B cell (primary cell): ENCODE measurements around the gene HDAC6. TPM values are rescaled to one million over a fixed set of nuclear protein-coding genes. Genes with fewer than 3 reads are reported as not detected.

Source experiments
- ATAC-seq: fragments of 200-7000 bp; cut with Tn5 transposase; one replicate; pipeline ENCODE4 v1.10.0; 2021; ENCODE audit warnings: low read depth, mild to moderate bottlenecking, moderate number of reproducible peaks, moderate library complexity
- CTCF ChIA-PET: fragments of 350-600 bp; sonication (Branson Sonifier 250); formaldehyde crosslinking; loops from one replicate; lab custom pipeline; 2021; ENCODE audit warnings: antibody characterized with exemption, inconsistent platforms; lab: Charles Lee
- POLR2A ChIA-PET: fragments of 350-600 bp; sonication (Branson Sonifier 250); formaldehyde crosslinking; loops from one replicate; lab custom pipeline; 2021; ENCODE audit warnings: antibody characterized with exemption; lab: Charles Lee
- DNase-seq: peaks from one replicate; pipeline ENCODE4 v3.0.0; 2013
- H2AFZ ChIP-seq: 2 replicates; pipeline ENCODE4 v1.6.1; 2012; ENCODE audit warnings: mild to moderate bottlenecking, low read depth, low read length; ENCODE audit not compliant: insufficient read depth, poor library complexity, severe bottlenecking
- H3K27ac ChIP-seq, 2 donors: 1 replicate in 1 of 2; 2 replicates in 1 of 2; pipeline ENCODE4 v1.5.1; 2012 to 2013; ENCODE audit warnings: low read length in 2 of 2, mild to moderate bottlenecking in 2 of 2, moderate library complexity in 1 of 2
- H3K27me3 ChIP-seq, 4 experiments: fragments of 200-600 bp in 1 of 4; sonication (generic) in 1 of 4; replicated peaks in 1 of 4; 1 replicate in 2 of 4; 2 replicates in 2 of 4; pipeline versions ENCODE4 v1.6.1 to v1.7.0; 2013 to 2016; ENCODE audit warnings: low read length in 3 of 4, mild to moderate bottlenecking in 2 of 4, mixed read lengths in 1 of 4, moderate library complexity in 1 of 4; ENCODE audit not compliant: insufficient read depth in 4 of 4, control insufficient read depth in 3 of 4; ENCODE audit errors: control extremely low read depth in 1 of 4
- H3K36me3 ChIP-seq, 2 experiments: replicated peaks in 1 of 2; 1 replicate in 1 of 2; 2 replicates in 1 of 2; pipeline versions ENCODE4 v1.6.1 to v1.7.1; 2013; ENCODE audit warnings: low read length in 1 of 2; ENCODE audit not compliant: insufficient read depth in 2 of 2, control insufficient read depth in 1 of 2; ENCODE audit errors: control extremely low read depth in 1 of 2, extremely low read depth in 1 of 2
- H3K4me1 ChIP-seq, 2 donors: fragments of 200-600 bp in 1 of 2; sonication (generic) in 1 of 2; 1 replicate in 1 of 2; 2 replicates in 1 of 2; pipeline versions ENCODE4 v1.5.1 to v1.6.1; 2013 to 2017; ENCODE audit warnings: low read length in 2 of 2; ENCODE audit not compliant: control insufficient read depth in 2 of 2, insufficient read depth in 2 of 2
- H3K4me2 ChIP-seq: replicated peaks from 2 replicates; pipeline ENCODE3; 2012; ENCODE audit warnings: mild to moderate bottlenecking, low read depth, low read length; ENCODE audit not compliant: poor library complexity, severe bottlenecking
- H3K4me3 ChIP-seq, 5 experiments: fragments of 200-600 bp in 1 of 5; sonication (generic) in 1 of 5; 1 replicate in 3 of 5; 2 replicates in 2 of 5; pipeline versions ENCODE4 v1.5.1 to v1.7.0; 2011 to 2016; ENCODE audit warnings: low read length in 4 of 5, mild to moderate bottlenecking in 4 of 5, low read depth in 2 of 5, control low read depth in 1 of 5, moderate library complexity in 1 of 5; ENCODE audit not compliant: insufficient read depth in 1 of 5; ENCODE audit errors: control extremely low read depth in 1 of 5, extremely low read depth in 1 of 5
- H3K79me2 ChIP-seq: fragments of 200-600 bp; sonication (generic); one replicate; pipeline ENCODE4 v1.6.0; 2016; ENCODE audit warnings: low read length; ENCODE audit not compliant: control insufficient read depth, insufficient read depth
- H3K9ac ChIP-seq: fragments of 200-600 bp; sonication (generic); 2 replicates; pipeline ENCODE4 v1.6.1; 2017; ENCODE audit warnings: mild to moderate bottlenecking, low read length, moderate library complexity
- H3K9me3 ChIP-seq, 3 donors: one replicate each; pipeline versions ENCODE4 v1.6.1 to v1.7.1; 2013; ENCODE audit warnings: low read length in 2 of 3; ENCODE audit not compliant: control insufficient read depth in 2 of 3, insufficient read depth in 1 of 3; ENCODE audit errors: control extremely low read depth in 1 of 3
- H4K20me1 ChIP-seq: 2 replicates; pipeline ENCODE4 v1.6.0; 2012; ENCODE audit warnings: mild to moderate bottlenecking, low read length; ENCODE audit not compliant: insufficient read depth, control insufficient read depth, poor library complexity, severe bottlenecking
- H3K27ac Mint-ChIP-seq: one replicate; pipeline ENCODE4 v1.8.0; 2021; ENCODE audit warnings: mixed read lengths
- H3K27me3 Mint-ChIP-seq: one replicate; pipeline ENCODE4 v1.8.0; 2021; ENCODE audit warnings: mixed read lengths
- H3K4me1 Mint-ChIP-seq: one replicate; pipeline ENCODE4 v1.8.0; 2021; ENCODE audit warnings: mixed read lengths
- H3K4me3 Mint-ChIP-seq: one replicate; pipeline ENCODE4 v1.8.0; 2021; ENCODE audit warnings: mixed read lengths
- H3K9me3 Mint-ChIP-seq: one replicate; pipeline ENCODE4 v1.8.0; 2022; ENCODE audit warnings: mixed read lengths; ENCODE audit not compliant: insufficient read depth
- EZH2 ChIP-seq: IDR thresholded peaks from 2 replicates; pipeline ENCODE4 v1.6.1; 2012; ENCODE audit warnings: borderline replicate concordance, low read depth, mild to moderate bottlenecking, moderate library complexity, low read length; ENCODE audit not compliant: insufficient read depth, poor library complexity, severe bottlenecking
- WGBS: methylation state at CpG from one replicate; pipeline ENCODE4 v1.1.5; 2013; ENCODE audit warnings: missing lambda C conversion rate; ENCODE audit not compliant: insufficient coverage; 5-methylcytosine and 5-hydroxymethylcytosine counted together
- intact Hi-C: fragments of 100-400 bp; cut with micrococcal nuclease; formaldehyde crosslinking; loops from one replicate; pipeline ENCODE4 v1.10.0; 2022
- polyA plus RNA-seq: library from polyadenylated mRNA; depleted of rRNA; stranded (reverse); fragments of >200 nt; gene quantifications from 2 replicates; pipeline ENCODE4 v1.2.3, GENCODE V29; 2012
- total RNA-seq, 2 donors: library from RNA; stranded (reverse); fragments of 120-200 nt in 1 of 2; gene quantifications; 1 replicate in 1 of 2; 2 replicates in 1 of 2; pipeline versions ENCODE4 v1.2.3 to v1.2.4, GENCODE V29; 2013 to 2022
- TF ChIP-seq, protein P1 (sequence below): fragments of 200-600 bp; IDR thresholded peaks from one replicate; pipeline ENCODE4 v1.8.0; 2022; ENCODE audit warnings: antibody characterized with exemption, mild to moderate bottlenecking

The HDAC6 gene
- total and polyA plus RNA-seq, 2 donors (not counting 1 experiment from before 2014, with no cell fraction given) = 125 to 168 TPM

DNA sequence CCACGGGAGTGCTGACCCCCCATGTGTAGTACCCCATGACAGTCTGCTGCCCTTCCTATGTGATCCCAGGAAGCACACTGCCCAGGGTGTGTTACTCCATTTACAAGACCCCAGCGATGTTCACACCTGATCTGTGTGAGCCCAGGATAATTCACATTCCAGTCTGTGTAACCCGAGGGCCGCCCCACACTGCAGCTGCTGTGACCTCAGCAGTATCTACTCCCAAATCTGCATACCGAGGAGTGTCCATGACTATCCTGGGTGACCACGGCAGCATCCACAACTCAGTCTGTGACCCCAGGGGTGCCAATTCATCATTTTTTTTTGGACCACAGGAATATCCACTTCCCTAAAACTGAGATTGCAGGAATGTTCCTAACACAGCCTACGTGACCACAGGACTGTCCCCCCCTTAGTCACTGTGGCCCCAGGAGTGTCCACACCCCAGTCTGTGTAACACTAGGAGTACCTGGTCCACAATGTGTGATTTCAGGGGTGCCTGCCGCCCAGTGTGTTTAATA, 48.1 kb upstream of the HDAC6 start:
- Histone ChIP-seq H3K9me3 (no peaks in the 10 kb centered on the region), H3K4me1 (no peaks in the 10 kb centered on the region), H4K20me1 (no peaks in the 10 kb centered on the region), H2AFZ (no peak overlapping the region), H3K27me3 (no peaks in the 10 kb centered on the region), H3K27ac (no peak overlapping the region), H3K36me3 (no peaks in the 10 kb centered on the region), H3K79me2 (no peaks in the 10 kb centered on the region), H3K4me2 (no peak overlapping the region), H3K4me3 (no peak overlapping the region), H3K9ac (no peak overlapping the region)
- Mint-ChIP-seq H3K4me1 (no peaks in the 10 kb centered on the region), H3K4me3 (no peak overlapping the region), H3K27me3 (peaks cover 4% of the 10 kb centered on the region), H3K9me3 (no peaks in the 10 kb centered on the region), H3K27ac (no peak overlapping the region)
- ATAC-seq = no peak
- intact Hi-C loops = no loop called here
- whole genome bisulfite sequencing = 94% methylated on average over 3 of the region's 8 CpGs
- ChIA-PET CTCF (no interaction called here), POLR2A (no interaction called here)
- TF ChIP-seq, protein P1, sequence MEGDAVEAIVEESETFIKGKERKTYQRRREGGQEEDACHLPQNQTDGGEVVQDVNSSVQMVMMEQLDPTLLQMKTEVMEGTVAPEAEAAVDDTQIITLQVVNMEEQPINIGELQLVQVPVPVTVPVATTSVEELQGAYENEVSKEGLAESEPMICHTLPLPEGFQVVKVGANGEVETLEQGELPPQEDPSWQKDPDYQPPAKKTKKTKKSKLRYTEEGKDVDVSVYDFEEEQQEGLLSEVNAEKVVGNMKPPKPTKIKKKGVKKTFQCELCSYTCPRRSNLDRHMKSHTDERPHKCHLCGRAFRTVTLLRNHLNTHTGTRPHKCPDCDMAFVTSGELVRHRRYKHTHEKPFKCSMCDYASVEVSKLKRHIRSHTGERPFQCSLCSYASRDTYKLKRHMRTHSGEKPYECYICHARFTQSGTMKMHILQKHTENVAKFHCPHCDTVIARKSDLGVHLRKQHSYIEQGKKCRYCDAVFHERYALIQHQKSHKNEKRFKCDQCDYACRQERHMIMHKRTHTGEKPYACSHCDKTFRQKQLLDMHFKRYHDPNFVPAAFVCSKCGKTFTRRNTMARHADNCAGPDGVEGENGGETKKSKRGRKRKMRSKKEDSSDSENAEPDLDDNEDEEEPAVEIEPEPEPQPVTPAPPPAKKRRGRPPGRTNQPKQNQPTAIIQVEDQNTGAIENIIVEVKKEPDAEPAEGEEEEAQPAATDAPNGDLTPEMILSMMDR = no peak
- no peak for TF ChIP-seq EZH2
- DNase-seq = no peak

DNA sequence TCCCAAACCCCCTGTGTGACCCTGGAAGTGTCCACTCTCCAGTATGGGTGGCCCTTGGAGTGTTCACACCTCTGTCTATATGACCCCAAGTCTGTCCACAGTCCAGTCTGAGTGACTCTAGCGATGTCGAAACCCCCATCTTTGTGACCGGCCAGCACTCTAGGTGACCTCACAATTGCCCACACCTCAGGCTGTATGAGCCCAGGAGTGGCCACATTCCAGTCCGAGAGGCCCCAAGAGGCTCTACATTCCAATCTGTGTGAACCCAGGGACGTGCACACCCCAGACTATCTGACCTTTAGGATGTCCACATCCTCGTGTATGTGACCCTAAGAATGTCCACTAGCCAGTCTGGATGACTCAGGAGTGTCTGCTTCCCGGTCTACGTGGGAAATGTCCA, 47.6 kb upstream of the HDAC6 start:
- no peak overlapping the region for H2AFZ ChIP-seq
- H3K4me3 Mint-ChIP-seq = no peak overlapping the region
- H3K79me2 ChIP-seq = no peaks in the 10 kb centered on the region
- WGBS = 89% methylated on average over 5 of the region's 8 CpGs
- H3K27ac ChIP-seq = no peak overlapping the region
- ChIA-PET CTCF (no interaction called here), POLR2A (no interaction called here)
- H4K20me1 ChIP-seq = no peaks in the 10 kb centered on the region
- H3K9me3 Mint-ChIP-seq = no peaks in the 10 kb centered on the region
- H3K4me3 ChIP-seq = no peak overlapping the region
- no peaks in the 10 kb centered on the region for H3K4me1 Mint-ChIP-seq
- intact Hi-C loops = no loop called here
- no peaks in the 10 kb centered on the region for H3K4me1 ChIP-seq
- TF ChIP-seq EZH2 = no peak
- TF ChIP-seq, protein P1 = no peak
- no peaks in the 10 kb centered on the region for H3K27me3 ChIP-seq
- no peaks in the 10 kb centered on the region for H3K9me3 ChIP-seq
- no peak overlapping the region for H3K4me2 ChIP-seq
- H3K27me3 Mint-ChIP-seq = peaks cover 4% of the 10 kb centered on the region
- H3K9ac ChIP-seq = no peak overlapping the region
- no peak for ATAC-seq
- H3K27ac Mint-ChIP-seq = no peak overlapping the region
- no peaks in the 10 kb centered on the region for H3K36me3 ChIP-seq
- DNase-seq = no peak
